PFSK-1 (cell line): ENCODE data around the gene ERBB2.

Experiments used
- FOXP2 ChIP-seq: optimal IDR thresholded peaks from 2 replicates; pipeline ENCODE3; 2011; ENCODE audit warnings: borderline replicate concordance, control low read depth, inconsistent platforms; ENCODE audit not compliant: insufficient read depth; ENCODE audit errors: extremely low read length, extremely low read depth
- POLR2AphosphoS5 ChIP-seq: IDR thresholded peaks from 2 replicates; pipeline ENCODE4 v1.6.1; 2012; ENCODE audit warnings: low read depth, mild to moderate bottlenecking, control low read depth, low read length, moderate library complexity
- SIN3A ChIP-seq: IDR thresholded peaks from 2 replicates; pipeline ENCODE4 v1.6.1; 2012; ENCODE audit warnings: mild to moderate bottlenecking, low read length, moderate library complexity, borderline replicate concordance; ENCODE audit not compliant: insufficient read depth
- TAF1 ChIP-seq: IDR thresholded peaks from 2 replicates; pipeline ENCODE4 v1.6.1; 2012; ENCODE audit warnings: low read length, control low read depth, borderline replicate concordance; ENCODE audit not compliant: insufficient read depth
- TF ChIP-seq, protein P1 (sequence below), 2 experiments: IDR thresholded peaks; 2 replicates each; pipeline versions ENCODE4 v1.6.1 to v1.8.0; 2011 to 2012; ENCODE audit warnings: low read depth in 2 of 2, low read length in 2 of 2, control low read depth in 1 of 2, inconsistent platforms in 1 of 2, mild to moderate bottlenecking in 1 of 2, moderate library complexity in 1 of 2; ENCODE audit not compliant: insufficient read depth in 1 of 2

ERBB2 gene

GRCh38 chr17:39772987-39773934, 73.4 kb downstream of the ERBB2 start:
- TF ChIP-seq TAF1 (no peak), POLR2AphosphoS5 (no peak), FOXP2 (no peak), SIN3A (no peak)
- TF ChIP-seq, protein P1, sequence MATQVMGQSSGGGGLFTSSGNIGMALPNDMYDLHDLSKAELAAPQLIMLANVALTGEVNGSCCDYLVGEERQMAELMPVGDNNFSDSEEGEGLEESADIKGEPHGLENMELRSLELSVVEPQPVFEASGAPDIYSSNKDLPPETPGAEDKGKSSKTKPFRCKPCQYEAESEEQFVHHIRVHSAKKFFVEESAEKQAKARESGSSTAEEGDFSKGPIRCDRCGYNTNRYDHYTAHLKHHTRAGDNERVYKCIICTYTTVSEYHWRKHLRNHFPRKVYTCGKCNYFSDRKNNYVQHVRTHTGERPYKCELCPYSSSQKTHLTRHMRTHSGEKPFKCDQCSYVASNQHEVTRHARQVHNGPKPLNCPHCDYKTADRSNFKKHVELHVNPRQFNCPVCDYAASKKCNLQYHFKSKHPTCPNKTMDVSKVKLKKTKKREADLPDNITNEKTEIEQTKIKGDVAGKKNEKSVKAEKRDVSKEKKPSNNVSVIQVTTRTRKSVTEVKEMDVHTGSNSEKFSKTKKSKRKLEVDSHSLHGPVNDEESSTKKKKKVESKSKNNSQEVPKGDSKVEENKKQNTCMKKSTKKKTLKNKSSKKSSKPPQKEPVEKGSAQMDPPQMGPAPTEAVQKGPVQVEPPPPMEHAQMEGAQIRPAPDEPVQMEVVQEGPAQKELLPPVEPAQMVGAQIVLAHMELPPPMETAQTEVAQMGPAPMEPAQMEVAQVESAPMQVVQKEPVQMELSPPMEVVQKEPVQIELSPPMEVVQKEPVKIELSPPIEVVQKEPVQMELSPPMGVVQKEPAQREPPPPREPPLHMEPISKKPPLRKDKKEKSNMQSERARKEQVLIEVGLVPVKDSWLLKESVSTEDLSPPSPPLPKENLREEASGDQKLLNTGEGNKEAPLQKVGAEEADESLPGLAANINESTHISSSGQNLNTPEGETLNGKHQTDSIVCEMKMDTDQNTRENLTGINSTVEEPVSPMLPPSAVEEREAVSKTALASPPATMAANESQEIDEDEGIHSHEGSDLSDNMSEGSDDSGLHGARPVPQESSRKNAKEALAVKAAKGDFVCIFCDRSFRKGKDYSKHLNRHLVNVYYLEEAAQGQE (IDR thresholded peaks at IDR 0.05; ENCODE audit: insufficient read depth in 1 of 2, low read depth in 2 of 2, low read length in 2 of 2): no peak

GRCh38 chr17:39774047-39774446, 74.2 kb downstream of the ERBB2 start:
- TF ChIP-seq POLR2AphosphoS5: no peak
- TF ChIP-seq TAF1: no peak
- TF ChIP-seq, protein P1 (IDR thresholded peaks at IDR 0.05; ENCODE audit: insufficient read depth in 1 of 2, low read depth in 2 of 2, low read length in 2 of 2): no peak
- TF ChIP-seq SIN3A: no peak
- TF ChIP-seq FOXP2: no peak

GRCh38 chr17:39775031-39775430, 75.2 kb downstream of the ERBB2 start:
- TF ChIP-seq TAF1 (no peak), SIN3A (no peak), FOXP2 (no peak), POLR2AphosphoS5 (no peak)
- TF ChIP-seq, protein P1 (IDR thresholded peaks at IDR 0.05; ENCODE audit: insufficient read depth in 1 of 2, low read depth in 2 of 2, low read length in 2 of 2): no peak

- no peak for TF ChIP-seq TAF1
Measured at GRCh38 chr17:39776252-39776651, 76.4 kb downstream of the ERBB2 start.

- TF ChIP-seq FOXP2 (no peak), SIN3A (no peak), TAF1 (no peak), POLR2AphosphoS5 (no peak)
- TF ChIP-seq, protein P1 (IDR thresholded peaks at IDR 0.05; ENCODE audit: insufficient read depth in 1 of 2, low read depth in 2 of 2, low read length in 2 of 2): no peak
Measured at GRCh38 chr17:39777534-39778365, 77.9 kb downstream of the ERBB2 start.
